Endothelial cell of umbilical vein (primary cell): ENCODE data around the gene CDKN2B-AS1. TPM values are rescaled to one million over a fixed set of nuclear protein-coding genes. Genes with fewer than 3 reads are reported as not detected.

Experiments used
- BruUV-seq: library from RNA; stranded (reverse); fragments of 400-500 nt; replicated peaks from 2 replicates; lab custom pipeline; 2021; lab: Mats Ljungman, UMichigan
- CTCF ChIA-PET: fragments of 300-600, 350-600 bp; sonication (Branson Sonifier 250); formaldehyde crosslinking; loops from one replicate; lab custom pipeline; 2021; ENCODE audit warnings: antibody characterized with exemption, inconsistent platforms; lab: Charles Lee
- POLR2A ChIA-PET: fragments of 300-600, 350-600 bp; sonication (Branson Sonifier 250); formaldehyde crosslinking; loops from one replicate; lab custom pipeline; 2021; ENCODE audit warnings: antibody characterized with exemption, inconsistent platforms; lab: Charles Lee
- DNase-seq: peaks from one replicate; pipeline ENCODE4 v3.0.0-alpha.2; 2011; ENCODE audit warnings: low read depth, low spot score
- FAIRE-seq: peaks from 2 replicates; lab custom pipeline; 2011; peaks lifted over from hg19 to GRCh38; lab: Jason Lieb, UNC
- H2AFZ ChIP-seq: 2 replicates; pipeline ENCODE4 v1.6.0; 2012; ENCODE audit warnings: low read depth, low read length, control low read depth, inconsistent platforms
- H3K27ac ChIP-seq: 2 replicates; pipeline ENCODE4 v1.5.1; 2011; ENCODE audit warnings: low read depth, mild to moderate bottlenecking, control low read depth, low read length, moderate library complexity; ENCODE audit not compliant: insufficient read depth
- H3K27me3 ChIP-seq, 2 experiments: 2 replicates each; pipeline versions ENCODE4 v1.6.0 to v1.6.1; 2011; ENCODE audit warnings: low read length in 2 of 2, mixed read lengths in 1 of 2; ENCODE audit not compliant: control insufficient read depth in 2 of 2, insufficient read depth in 2 of 2
- H3K36me3 ChIP-seq, 2 experiments: 2 replicates in 1 of 2; 3 replicates in 1 of 2; pipeline ENCODE4 v1.5.1; 2011; ENCODE audit warnings: low read length in 2 of 2, mild to moderate bottlenecking in 1 of 2, moderate library complexity in 1 of 2; ENCODE audit not compliant: control insufficient read depth in 2 of 2, insufficient read depth in 2 of 2; ENCODE audit errors: extremely low read depth in 1 of 2
- H3K4me1 ChIP-seq: 3 replicates; pipeline ENCODE4 v1.5.1; 2011; ENCODE audit warnings: mild to moderate bottlenecking, low read length; ENCODE audit not compliant: control insufficient read depth, insufficient read depth; ENCODE audit errors: extremely low read depth
- H3K4me2 ChIP-seq: 2 replicates; pipeline ENCODE4 v1.6.1; 2011; ENCODE audit warnings: low read length, control low read depth, mixed read lengths; ENCODE audit not compliant: insufficient read depth
- H3K4me3 ChIP-seq, 3 experiments: fragments of 200-600 bp in 1 of 3; sonication (generic), shearing (Covaris generic) in 1 of 3; replicated peaks in 1 of 3; 2 replicates each; pipeline ENCODE4 v1.5.1; 2011 to 2016; ENCODE audit warnings: control low read depth in 3 of 3, low read length in 3 of 3, mild to moderate bottlenecking in 2 of 3, inconsistent platforms in 1 of 3, low read depth in 1 of 3, moderate library complexity in 1 of 3; ENCODE audit not compliant: insufficient read depth in 1 of 3
- H3K79me2 ChIP-seq: 2 replicates; pipeline ENCODE4 v1.6.0; 2012; ENCODE audit warnings: low read length, inconsistent platforms; ENCODE audit not compliant: control insufficient read depth, insufficient read depth
- H3K9ac ChIP-seq: replicated peaks from 2 replicates; pipeline ENCODE3; 2011; ENCODE audit warnings: low read length, control low read depth; ENCODE audit not compliant: insufficient read depth; ENCODE audit errors: extremely low read depth
- H3K9me1 ChIP-seq: replicated peaks from 3 replicates; pipeline ENCODE4 v1.6.0; 2011; ENCODE audit warnings: mild to moderate bottlenecking, low read length; ENCODE audit not compliant: control insufficient read depth, insufficient read depth; ENCODE audit errors: extremely low read depth
- H3K9me3 ChIP-seq: replicated peaks from 2 replicates; pipeline ENCODE4 v1.5.1; 2012; ENCODE audit warnings: low read length, inconsistent platforms; ENCODE audit not compliant: control insufficient read depth, insufficient read depth
- H4K20me1 ChIP-seq: replicated peaks from 2 replicates; pipeline ENCODE3; 2011; ENCODE audit warnings: mild to moderate bottlenecking, low read length; ENCODE audit not compliant: control insufficient read depth, insufficient read depth; ENCODE audit errors: extremely low read depth
- EZH2 ChIP-seq: IDR thresholded peaks from 2 replicates; pipeline ENCODE4 v1.6.1; 2012; ENCODE audit warnings: borderline replicate concordance, low read depth, mild to moderate bottlenecking, moderate library complexity, low read length, inconsistent platforms; ENCODE audit not compliant: severe bottlenecking
- FOS ChIP-seq: IDR thresholded peaks from 2 replicates; pipeline ENCODE4 v1.6.1; 2011; ENCODE audit warnings: mild to moderate bottlenecking, low read length, moderate library complexity, borderline replicate concordance; ENCODE audit not compliant: insufficient read depth
- GATA2 ChIP-seq: IDR thresholded peaks from 2 replicates; pipeline ENCODE4 v1.7.0; 2011; ENCODE audit warnings: low read depth, mild to moderate bottlenecking, moderate library complexity, mixed read lengths, low read length; ENCODE audit not compliant: insufficient read length, insufficient read depth
- JUN ChIP-seq: IDR thresholded peaks from 2 replicates; pipeline ENCODE4 v1.6.1; 2011; ENCODE audit warnings: borderline replicate concordance, low read depth; ENCODE audit not compliant: insufficient read length, insufficient read depth
- MYC ChIP-seq: IDR thresholded peaks from one replicate; pipeline ENCODE4 v1.6.1; 2011; ENCODE audit warnings: mild to moderate bottlenecking, low read depth, low read length
- POLR2A ChIP-seq: IDR thresholded peaks from 2 replicates; pipeline ENCODE4 v1.6.1; 2012; ENCODE audit warnings: low read depth, mild to moderate bottlenecking, control low read depth, low read length
- POLR2AphosphoS5 ChIP-seq: IDR thresholded peaks from 2 replicates; pipeline ENCODE4 v1.6.1; 2012; ENCODE audit warnings: low read depth, mild to moderate bottlenecking, control low read depth, low read length, moderate library complexity; ENCODE audit not compliant: insufficient read depth
- dilution Hi-C: fragments of 300-500 bp; cut with MboI; formaldehyde crosslinking; loops from one replicate; pipeline ENCODE4 v1.15.0; 2019; ENCODE audit warnings: low sequenced_read_pairs; ENCODE audit not compliant: extremely low pct_ligation_motif_present
- intact Hi-C: fragments of 100-400 bp; cut with micrococcal nuclease; formaldehyde crosslinking; loops from one replicate; pipeline ENCODE4 v1.10.0; 2022
- polyA plus RNA-seq, 4 experiments: library from polyadenylated mRNA; depleted of rRNA in 3 of 4; stranded (reverse) in 3 of 4; unstranded in 1 of 4; fragments of >200 nt; gene quantifications; 2 replicates each; pipeline versions ENCODE4 v1.2.1 to v1.2.3, GENCODE V29; 2011 to 2012; ENCODE audit warnings: missing spikeins in 1 of 4
- total RNA-seq: library from RNA; stranded (reverse); gene quantifications from 2 replicates; pipeline ENCODE4 v1.2.3, GENCODE V29; 2021
- TF ChIP-seq, protein P1 (sequence below), 2 donors: IDR thresholded peaks; 1 replicate in 1 of 2; 2 replicates in 1 of 2; pipeline ENCODE4 v1.5.1; 2011; ENCODE audit warnings: low read length in 2 of 2, mild to moderate bottlenecking in 2 of 2, moderate library complexity in 2 of 2, control low read depth in 1 of 2, inconsistent platforms in 1 of 2, low read depth in 1 of 2; ENCODE audit not compliant: insufficient read depth in 1 of 2; ENCODE audit errors: extremely low read depth in 1 of 2
- TF ChIP-seq, protein P2 (sequence below): IDR thresholded peaks from 2 replicates; pipeline ENCODE4 v1.6.1; 2011; ENCODE audit not compliant: insufficient read depth, insufficient read length

CDKN2B-AS1 gene
- total and polyA plus RNA-seq, 2 donors (not counting 3 experiments of a cell fraction or from before 2014, with no cell fraction given): 0.44 to 1.9 TPM

DNA sequence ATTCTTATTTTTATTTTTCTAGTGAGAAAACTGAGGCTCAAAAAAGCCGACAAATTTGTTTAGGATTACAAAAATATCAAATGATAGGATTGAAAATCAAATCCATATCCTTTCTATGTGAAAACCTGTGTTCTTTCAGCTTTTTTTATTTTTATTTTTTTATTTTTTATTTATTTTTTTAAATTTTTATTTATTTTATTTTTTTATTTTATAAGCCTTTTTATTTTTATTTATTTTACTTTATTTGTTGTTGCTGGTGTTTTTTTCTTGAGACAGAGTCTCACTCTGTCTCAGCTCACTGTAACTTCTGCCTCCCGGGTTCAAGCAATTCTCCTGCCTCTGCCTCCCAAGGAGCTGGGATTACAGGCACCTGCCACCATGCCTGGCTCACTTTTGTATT, 59.9 kb downstream of the CDKN2B-AS1 start:
- Histone ChIP-seq H2AFZ (no peak overlapping the region), H3K27ac (no peak overlapping the region), H3K4me1 (peaks cover 32% of the 10 kb centered on the region), H3K9ac (no peak overlapping the region), H3K9me1 (no peaks in the 10 kb centered on the region), H3K9me3 (no peaks in the 10 kb centered on the region), H3K4me3 (no peak overlapping the region), H3K27me3 (no peaks in the 10 kb centered on the region), H3K36me3 (no peaks in the 10 kb centered on the region), H3K4me2 (no peak overlapping the region), H4K20me1 (no peaks in the 10 kb centered on the region), H3K79me2 (no peaks in the 10 kb centered on the region)
- no TSS peak for BruUV-seq
- DNase-seq (no peak), FAIRE-seq (no peak)
- dilution Hi-C loops (no loop called here), intact Hi-C loops (loop anchor here (2.0 to 5.0 kb wide), 3 partner anchors 16 to 158 kb away; no protein-coding TSS in a partner anchor)
- POLR2A ChIA-PET: no interaction called here
- CTCF ChIA-PET: interaction anchor here (0.8 to 5.2 kb wide), 5 partner anchors 8 to 174 kb away, joined by 3 to 28 read pairs (median 3); no protein-coding TSS in a partner anchor
- TF ChIP-seq FOS: no peak
- TF ChIP-seq, protein P1, sequence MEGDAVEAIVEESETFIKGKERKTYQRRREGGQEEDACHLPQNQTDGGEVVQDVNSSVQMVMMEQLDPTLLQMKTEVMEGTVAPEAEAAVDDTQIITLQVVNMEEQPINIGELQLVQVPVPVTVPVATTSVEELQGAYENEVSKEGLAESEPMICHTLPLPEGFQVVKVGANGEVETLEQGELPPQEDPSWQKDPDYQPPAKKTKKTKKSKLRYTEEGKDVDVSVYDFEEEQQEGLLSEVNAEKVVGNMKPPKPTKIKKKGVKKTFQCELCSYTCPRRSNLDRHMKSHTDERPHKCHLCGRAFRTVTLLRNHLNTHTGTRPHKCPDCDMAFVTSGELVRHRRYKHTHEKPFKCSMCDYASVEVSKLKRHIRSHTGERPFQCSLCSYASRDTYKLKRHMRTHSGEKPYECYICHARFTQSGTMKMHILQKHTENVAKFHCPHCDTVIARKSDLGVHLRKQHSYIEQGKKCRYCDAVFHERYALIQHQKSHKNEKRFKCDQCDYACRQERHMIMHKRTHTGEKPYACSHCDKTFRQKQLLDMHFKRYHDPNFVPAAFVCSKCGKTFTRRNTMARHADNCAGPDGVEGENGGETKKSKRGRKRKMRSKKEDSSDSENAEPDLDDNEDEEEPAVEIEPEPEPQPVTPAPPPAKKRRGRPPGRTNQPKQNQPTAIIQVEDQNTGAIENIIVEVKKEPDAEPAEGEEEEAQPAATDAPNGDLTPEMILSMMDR (IDR thresholded peaks at IDR 0.05; ENCODE audit: extremely low read depth in 1 of 2, insufficient read depth in 1 of 2, low read depth in 1 of 2, low read length in 2 of 2): no peak
- no peak for TF ChIP-seq GATA2
- no peak for TF ChIP-seq POLR2A
- no peak for TF ChIP-seq EZH2
- TF ChIP-seq, protein P2, sequence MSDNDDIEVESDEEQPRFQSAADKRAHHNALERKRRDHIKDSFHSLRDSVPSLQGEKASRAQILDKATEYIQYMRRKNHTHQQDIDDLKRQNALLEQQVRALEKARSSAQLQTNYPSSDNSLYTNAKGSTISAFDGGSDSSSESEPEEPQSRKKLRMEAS: no peak
- TF ChIP-seq MYC: no peak
- TF ChIP-seq JUN: no peak
- TF ChIP-seq POLR2AphosphoS5: no peak
